Activated CD8-positive, alpha-beta memory T cell treated with anti-CD3 and anti-CD28 coated beads for 36 hours (primary cell): ENCODE results near the gene PI3. TPM values are rescaled to one million over a fixed set of nuclear protein-coding genes. Genes with fewer than 3 reads are reported as not detected.
"Not testable (repeated sequence)": the region's sequence is repeated elsewhere in the genome, so short reads cannot be mapped to it uniquely, and the experiment has no call there.

Experiments used
- CTCF ChIA-PET: fragments of 350-600 bp; sonication (Branson Sonifier 250); formaldehyde crosslinking; loops from one replicate; lab custom pipeline; 2021; ENCODE audit warnings: antibody characterized with exemption; lab: Charles Lee
- POLR2A ChIA-PET: fragments of 350-600 bp; sonication (Branson Sonifier 250); formaldehyde crosslinking; loops from one replicate; lab custom pipeline; 2021; ENCODE audit warnings: antibody characterized with exemption; lab: Charles Lee
- total RNA-seq, 2 experiments: library from RNA; stranded (reverse); gene quantifications; one replicate each; pipeline ENCODE4 v1.2.3, GENCODE V29; 2021

PI3 gene, protein sequence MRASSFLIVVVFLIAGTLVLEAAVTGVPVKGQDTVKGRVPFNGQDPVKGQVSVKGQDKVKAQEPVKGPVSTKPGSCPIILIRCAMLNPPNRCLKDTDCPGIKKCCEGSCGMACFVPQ
- total RNA-seq, result not detected

DNA sequence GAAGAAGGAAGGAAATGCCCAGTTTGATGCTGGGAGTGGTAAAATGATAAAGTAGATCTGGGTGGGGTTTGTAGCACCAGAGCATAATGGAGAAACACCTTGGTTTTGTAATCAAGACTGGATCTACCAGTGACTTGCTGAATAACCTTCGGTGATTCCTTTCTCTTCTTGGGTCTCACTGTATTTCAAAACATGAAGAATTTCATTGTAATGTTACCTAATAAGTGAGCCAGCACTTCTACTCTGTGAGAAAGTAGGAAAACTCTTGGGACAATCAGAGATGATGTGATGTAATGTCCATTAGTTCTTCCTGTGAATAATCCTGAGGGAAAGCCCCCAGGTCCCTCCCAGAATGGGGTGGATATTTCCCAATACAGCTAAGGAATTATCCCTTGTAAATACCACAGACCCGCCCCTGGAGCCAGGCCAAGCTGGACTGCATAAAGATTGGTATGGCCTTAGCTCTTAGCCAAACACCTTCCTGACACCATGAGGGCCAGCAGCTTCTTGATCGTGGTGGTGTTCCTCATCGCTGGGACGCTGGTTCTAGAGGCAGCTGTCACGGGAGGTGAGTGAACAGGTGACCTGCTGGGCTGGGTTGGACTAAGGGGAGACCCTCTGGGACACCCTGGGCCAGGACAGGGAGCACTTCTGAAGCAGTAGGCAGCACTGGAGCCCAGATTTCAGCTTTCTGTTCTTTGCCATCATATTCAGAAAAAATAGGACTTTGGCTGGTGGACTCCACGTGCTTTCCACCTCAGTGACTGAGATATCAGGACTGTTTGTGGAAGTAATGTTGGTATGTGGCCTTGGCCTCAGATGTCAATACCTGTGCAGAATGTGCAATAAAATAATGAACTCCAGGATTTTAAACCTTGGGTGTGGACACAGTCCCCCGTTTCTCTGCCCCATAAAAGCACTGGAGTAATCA lies at the start of gene PI3:
Gene PI3 (plus strand): TSS at position 469 of the 931 bp plus-strand sequence. CDS start 21 bp downstream, at position 490.
- ChIA-PET CTCF (no interaction called here), POLR2A (no interaction called here)

DNA sequence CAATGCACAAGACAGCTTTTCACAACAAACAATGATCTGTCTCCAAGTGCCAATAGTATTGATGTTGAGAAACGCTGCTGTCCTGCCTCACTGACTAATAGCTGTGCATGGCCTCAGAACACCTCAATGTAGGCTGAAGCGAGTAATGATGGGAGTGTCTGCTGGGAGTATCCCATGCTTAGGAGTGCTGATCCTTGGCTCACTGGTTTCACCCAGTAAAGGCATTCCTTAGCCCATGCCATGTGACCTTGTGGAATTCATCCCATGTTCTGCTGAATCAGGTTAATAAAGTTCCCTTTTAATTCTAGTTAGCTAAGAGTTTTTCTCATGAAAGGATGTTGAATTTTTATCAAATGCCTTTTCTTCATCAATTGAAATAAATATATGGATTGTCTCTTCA lies 46.6 kb upstream of the PI3 start:
- ChIA-PET POLR2A (no interaction called here), CTCF (no interaction called here)

DNA sequence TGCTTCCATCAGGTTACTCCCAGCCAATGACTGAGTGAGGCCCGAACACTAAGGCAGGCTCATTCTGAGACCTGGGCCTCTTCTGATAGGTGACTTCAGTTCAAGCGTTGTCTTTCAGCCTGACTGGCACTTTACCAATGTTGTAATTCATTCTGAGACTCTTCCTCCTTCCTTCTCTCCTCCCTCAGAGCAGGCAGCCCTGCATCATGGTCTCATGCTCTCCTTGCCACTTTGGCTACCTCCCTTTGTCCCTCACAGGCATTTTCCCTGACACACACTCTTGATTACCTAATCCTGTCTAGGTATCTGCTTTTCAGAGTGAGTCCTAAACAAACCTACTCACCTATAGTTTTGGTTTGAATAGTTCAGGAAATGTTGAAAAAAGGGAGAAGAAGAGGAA lies 37.8 kb upstream of the PI3 start:
- POLR2A ChIA-PET, result no interaction called here
- CTCF ChIA-PET, result interaction anchor here (0.7 kb wide), 1 partner anchor 66 kb away, joined by 3 read pairs; no protein-coding TSS in a partner anchor

DNA sequence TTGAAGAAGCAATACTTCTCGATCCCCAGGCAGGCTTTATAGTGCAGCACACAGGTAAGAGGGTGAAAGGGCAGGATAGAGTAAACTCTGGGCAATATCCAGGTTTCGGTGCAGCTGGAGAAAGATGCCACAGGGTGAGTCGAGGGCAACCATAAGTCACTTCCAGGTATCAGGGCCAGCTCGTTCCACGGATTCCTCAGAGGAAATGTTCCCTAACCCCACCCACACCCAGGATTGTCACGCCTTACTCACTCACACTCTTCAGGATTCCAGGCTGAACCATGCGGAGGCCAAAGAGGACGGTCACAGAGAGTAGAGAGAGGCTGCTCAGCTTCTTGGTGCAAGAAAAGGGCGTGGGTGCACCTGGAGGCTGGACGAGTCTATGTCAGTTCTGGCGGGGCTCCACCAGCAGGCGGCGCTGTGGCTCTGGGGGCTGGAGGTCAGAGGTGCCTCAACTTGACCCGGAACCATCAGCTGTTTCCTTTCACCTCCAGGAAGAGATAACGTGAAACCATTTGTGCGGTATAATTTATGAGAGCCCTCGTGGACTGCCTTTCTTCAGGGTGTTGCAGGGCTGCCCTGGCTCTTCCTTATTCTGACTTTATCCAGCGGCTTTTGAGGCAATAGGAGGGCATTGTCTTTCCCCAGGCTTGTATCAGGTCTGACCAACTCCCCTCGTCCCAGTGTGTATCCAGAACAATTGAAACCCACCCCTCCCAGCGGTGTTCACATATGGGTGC lies 36.0 kb upstream of the PI3 start:
- CTCF ChIA-PET, result interaction anchor here (0.6 to 2.8 kb wide), 17 partner anchors 13 to 298 kb away, joined by 3 to 13 read pairs (median 3); partner anchors contain the start of gene KCNS1

DNA sequence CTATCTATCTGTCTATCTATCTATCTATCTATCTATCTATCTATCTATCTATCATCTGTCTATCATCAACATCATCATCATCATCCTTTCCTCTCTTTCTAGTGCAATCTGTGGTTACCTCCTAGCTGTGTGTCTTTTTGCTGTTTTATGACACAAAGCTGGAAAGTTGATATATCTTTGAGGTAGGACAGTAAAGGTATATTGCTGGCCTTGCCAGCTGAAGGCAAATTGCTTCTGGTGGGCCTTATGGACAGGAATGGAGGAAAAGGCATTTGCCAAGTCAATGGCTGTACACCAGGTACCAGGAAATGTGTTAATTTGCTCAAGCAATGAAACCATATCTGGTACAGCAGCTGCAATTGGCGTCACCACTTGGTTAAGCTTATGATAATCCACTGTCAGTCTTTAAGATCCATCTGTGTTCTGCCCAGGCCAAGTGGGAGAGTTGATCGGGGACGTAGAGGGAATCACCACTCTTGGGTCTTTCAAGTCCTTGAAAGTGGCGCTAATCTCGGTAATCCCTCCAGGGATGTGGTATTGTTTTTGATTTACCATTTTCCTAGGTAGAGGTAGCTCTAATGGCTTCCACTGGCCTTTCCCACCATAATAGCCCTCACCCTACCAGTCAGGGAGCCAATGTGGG lies 34.8 kb upstream of the PI3 start:
- POLR2A ChIA-PET, result interaction anchor here (0.6 kb wide), 1 partner anchor 793 kb away, joined by 4 read pairs; no protein-coding TSS in a partner anchor
- CTCF ChIA-PET, result interaction anchor here (0.6 to 2.8 kb wide), 7 partner anchors 21 to 172 kb away, joined by 3 to 13 read pairs (median 4); no protein-coding TSS in a partner anchor

More for the DNA sequence above, 36.0 kb upstream of the PI3 start:
- POLR2A ChIA-PET, result no interaction called here

DNA sequence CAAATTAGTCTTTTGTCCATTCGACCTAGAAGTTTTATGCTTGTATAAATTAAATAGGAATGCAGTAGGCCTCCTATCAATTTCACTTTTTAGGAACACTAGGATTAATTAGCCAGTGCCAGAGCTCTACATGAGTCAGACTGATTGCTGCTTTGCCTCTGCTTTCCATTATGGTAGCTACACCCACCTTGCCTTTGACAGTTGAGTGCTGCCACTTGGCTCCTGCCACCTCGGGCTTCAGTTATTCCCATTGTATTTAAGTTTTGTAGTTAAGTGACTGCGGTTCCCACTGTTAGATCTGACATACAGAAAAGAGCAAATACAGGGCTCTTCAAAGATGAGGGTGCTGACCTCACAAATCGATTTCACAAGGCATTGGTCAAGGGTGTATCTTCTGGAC lies 33.9 kb upstream of the PI3 start:
- POLR2A ChIA-PET, result no interaction called here
- CTCF ChIA-PET, result interaction anchor here (1.5 to 2.8 kb wide), 2 partner anchors 151 to 171 kb away, joined by 4 to 13 read pairs; no protein-coding TSS in a partner anchor

DNA sequence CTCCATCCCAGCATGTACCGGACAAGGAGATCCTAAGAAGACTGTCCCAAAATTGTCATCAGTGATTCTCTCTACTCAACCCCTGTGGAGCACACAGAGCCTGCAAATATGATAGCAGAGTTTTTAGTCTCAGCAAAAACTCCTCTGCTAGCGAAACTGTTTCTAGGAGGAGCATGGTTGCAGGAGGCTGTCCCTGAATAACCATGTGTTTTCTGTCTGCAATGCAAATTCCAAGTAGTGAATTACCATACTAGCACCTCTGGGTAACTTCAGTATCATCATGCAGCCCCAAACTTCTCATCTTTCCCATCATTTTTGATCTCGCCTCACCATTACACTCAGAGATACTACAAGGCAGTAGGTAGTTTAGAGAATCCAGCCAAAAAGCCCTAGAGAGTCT lies 25.6 kb upstream of the PI3 start:
- ChIA-PET CTCF (no interaction called here), POLR2A (no interaction called here)

DNA sequence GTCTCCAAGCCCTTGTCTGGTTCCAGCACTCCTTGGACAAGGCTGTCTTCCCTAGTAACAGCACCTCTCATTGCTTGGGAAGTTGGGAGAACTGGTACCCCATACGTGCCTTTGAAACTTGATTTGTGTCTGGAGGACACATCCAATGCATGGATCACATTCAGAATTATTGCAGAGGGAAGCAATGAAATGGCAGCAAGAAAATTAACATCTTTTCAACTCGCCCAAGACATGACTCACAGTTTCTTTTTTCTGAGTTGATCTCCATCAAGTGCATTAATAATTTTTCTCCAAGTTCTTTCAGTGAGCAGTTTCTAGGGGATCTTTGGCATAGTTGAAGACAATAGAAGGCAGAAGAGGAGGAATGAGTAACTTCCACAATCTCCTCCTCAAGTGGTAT lies 22.3 kb upstream of the PI3 start:
- POLR2A ChIA-PET, result no interaction called here
- CTCF ChIA-PET, result no interaction called here

DNA sequence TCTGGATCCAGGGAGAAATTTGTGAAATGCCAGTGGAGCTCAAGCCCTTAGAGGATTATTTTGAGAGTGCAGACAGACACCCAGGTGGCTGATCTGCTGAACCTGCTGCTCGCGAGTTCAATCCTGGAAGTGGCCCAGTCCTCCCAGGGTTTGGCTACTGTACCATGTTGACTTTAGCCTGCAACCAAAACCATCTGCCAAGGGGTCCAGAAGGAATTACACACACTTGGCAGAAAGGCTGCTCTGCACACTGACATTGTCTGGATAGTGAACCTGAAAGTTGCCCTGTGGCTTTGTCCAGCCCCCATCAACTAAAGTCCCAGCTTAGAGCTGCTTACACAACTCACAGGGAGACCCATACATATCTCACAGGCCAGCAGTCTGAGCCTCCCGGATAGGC lies 21.6 kb upstream of the PI3 start:
- ChIA-PET CTCF (no interaction called here), POLR2A (no interaction called here)

DNA sequence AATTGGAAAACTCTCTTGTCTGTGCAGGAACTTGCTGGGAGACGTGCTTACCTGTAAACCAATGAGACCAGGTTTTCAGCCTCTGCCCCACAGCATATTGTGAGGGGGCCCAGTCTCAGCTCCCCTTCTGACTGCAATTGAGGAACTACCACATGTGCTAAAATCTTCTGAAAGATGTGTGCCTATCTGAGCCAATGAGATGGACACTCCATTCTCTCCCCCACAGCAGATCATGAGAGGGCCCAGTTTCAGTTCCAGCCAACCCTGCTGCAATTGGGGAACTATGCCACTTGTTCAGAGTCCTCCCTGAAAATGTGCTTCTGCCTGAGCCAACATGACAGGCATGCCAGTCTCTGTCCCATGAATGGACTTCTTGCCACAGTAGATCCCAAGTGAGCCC lies 20.9 kb upstream of the PI3 start:
- ChIA-PET POLR2A (no interaction called here), CTCF (no interaction called here)

DNA sequence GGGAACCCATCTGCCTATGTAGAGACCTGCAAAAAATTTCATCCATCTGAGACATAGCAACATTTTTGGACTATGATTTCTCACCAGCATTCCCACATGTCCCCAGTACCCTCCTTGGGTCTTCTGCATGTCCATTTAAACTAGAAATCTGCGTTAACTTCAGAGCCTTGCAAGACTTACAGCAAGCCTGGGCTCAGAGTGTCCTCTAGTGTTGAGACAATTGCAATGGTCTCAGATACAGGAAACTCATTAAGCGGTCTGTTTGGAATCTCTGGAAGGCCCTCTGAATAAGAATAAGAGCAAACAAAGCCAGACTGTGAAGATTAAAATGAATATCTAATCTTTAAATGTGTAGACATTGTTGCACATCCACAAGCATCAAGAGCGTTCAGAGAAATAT lies 20.5 kb upstream of the PI3 start:
- POLR2A ChIA-PET, result no interaction called here
- CTCF ChIA-PET, result no interaction called here

DNA sequence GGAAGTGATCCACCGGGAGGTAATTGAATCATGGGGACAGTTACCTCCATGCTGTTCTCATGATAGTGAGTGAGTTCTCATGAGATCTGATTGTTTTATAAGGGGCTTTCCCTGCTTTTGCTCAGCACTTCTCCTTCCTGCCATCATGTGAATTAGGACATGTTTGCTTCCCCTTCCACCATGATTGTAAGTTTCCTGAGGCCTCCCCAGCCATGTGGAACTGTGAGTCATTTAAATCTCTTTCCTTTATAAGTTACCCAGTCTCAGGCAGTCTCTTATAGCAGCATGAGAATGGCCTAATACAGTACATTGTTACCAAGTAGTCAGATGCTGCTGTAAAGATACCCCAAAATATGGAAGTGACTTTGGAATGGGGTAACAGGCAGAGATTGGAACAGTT lies 19.9 kb upstream of the PI3 start:
- POLR2A ChIA-PET, CTCF ChIA-PET: not testable (repeated sequence)

DNA sequence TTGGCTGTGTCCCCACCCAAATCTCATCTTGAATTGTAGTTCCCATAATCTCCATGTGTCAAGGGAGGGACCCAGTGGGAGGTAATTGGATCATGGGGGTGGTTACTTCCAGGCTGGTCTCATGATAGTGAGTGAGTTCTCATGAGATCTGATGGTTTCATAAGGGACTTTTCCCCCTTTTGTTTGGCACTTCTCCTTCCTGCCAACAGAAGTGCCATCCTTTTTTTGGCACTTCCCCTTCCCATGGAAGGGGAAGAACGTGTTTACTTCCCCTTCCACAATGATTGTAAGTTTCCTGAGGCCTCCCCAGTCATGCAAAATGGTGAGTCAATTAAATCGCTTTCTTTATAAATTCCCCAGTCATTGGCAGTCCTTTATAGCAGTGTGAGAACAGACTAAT lies 18.0 kb upstream of the PI3 start:
- ChIA-PET POLR2A (no interaction called here), CTCF (interaction anchor here (1.4 kb wide), 1 partner anchor 18 kb away, joined by 3 read pairs; no protein-coding TSS in a partner anchor)

DNA sequence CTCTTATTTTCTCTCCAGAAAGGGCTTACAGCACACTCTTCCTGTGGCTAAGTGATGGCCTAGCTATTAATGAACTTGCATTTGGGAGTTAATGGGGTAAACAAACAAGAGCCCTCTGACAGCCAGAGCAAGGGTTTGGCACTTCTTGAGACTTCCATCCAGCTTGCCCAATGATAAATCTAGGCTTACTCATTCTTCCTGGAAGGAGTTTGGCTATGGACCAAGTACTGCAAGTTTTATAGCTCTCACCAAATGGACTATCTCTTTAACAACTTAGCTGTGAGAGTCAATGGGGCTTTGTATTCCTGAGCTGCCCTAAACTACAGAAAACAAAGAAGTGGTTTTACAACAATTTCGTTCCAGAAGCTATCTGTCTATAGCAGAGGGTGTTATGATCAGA lies 16.7 kb upstream of the PI3 start:
- CTCF ChIA-PET, result interaction anchor here (1.4 kb wide), 1 partner anchor 20 kb away, joined by 3 read pairs; no protein-coding TSS in a partner anchor
- POLR2A ChIA-PET, result no interaction called here

DNA sequence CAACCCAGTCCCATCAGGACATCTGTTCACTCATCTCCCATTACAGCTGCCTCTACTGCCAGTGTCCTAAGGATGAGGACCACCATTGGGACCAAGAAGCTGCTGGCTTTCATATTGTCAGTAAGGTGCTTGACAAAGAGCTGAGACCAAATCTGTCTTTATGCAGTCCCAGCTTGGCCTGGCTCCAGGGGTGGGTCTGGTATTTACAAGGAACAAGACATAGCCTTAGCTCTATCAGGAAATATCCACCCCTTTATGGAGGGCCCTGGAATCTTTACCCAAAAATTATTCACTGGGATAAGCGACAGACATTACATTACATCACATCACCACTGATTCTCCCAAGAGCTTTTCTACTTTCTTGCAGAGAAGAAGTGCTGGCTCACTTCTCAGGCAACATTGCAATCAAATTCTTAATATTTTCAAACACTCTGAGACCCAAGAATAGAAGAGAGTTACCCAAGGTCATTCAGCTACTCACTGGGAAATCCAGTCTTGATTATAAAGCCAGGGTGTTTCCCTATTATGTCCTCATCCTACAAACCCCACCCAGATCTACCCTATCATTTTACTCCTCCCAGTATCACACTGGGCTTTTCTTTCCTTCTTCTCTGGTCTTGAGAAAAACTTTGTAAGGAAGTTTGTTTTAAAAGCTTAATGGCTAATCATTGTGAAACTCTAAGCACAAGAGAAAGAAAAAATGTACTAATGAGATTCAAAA lies 11.5 kb upstream of the PI3 start:
- ChIA-PET POLR2A (no interaction called here), CTCF (interaction anchor here (0.8 to 1.5 kb wide), 2 partner anchors 24 to 138 kb away, joined by 3 read pairs; no protein-coding TSS in a partner anchor)

DNA sequence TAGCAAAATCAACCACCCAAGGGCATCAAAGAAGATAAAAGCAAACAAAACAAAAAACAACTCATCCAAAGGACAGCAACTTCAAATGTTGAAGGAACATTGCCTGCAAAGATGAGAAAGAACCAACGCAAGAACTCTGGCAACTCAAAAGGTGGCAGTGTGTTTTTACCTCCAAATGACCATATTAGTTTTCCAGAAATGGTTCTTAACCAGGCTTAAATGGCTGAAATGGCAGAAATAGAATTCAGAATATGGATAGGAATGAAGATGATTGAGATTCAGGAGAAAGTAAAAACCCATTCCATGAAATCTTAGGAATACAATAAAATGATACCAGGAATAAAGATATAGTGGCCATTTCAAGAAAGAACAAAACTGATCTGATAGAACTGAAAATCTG lies 9.8 kb upstream of the PI3 start:
- ChIA-PET CTCF (no interaction called here), POLR2A (no interaction called here)

DNA sequence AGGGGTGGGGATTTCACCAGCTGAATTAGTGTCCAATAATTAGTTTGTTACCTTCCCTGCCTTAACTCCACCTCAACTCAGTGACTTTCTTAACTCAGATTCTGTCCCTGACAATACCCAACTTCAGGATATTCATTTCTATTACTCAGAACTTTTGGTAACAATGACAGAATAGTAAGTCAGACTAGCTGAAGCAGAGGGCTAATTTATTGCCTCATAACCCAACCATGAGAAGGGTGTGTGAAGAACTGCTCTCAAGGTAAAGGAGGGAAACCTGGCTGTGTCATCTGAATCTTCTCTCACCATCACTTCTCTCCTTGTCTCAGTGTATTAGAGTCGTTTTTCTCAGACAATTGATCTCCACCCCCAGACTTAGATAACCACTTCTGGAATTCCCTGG lies 1.2 kb upstream of the PI3 start:
- POLR2A ChIA-PET, result no interaction called here
- CTCF ChIA-PET, result no interaction called here

DNA sequence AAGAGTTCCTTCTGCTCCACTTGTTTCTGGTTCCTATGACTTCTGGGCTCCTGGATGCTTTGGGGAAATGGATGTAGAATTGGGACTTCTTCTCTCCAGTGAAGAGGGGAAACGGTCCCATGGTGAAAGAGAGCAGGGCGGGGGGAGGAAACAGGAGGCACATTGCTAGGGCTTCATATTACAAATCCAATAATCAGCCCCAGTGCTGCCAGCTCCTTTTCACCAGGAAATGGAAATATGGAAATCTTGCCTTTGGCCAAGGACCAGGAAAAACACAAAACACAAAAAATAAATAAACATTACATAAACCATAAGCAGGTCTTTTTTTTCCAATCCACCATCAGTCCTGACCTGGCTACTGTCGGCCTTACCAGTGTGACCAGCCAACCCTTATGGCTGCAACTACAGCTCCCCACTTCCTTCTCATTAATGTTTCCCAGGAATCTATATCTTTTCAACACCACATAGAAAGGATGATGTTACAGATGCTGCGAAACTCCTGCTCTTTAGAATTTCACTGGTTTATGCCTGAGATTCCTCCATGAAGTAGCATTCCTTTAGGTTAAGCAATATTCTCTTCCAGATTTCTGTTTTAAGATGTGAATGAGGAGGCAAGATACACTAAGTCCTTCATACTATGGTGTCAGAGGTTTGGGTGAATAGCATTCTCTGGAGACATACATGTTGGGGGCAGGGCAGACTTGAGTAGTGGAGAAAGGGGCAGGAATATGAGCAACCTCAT lies 2.0 kb downstream of the PI3 start:
- CTCF ChIA-PET, result no interaction called here
- POLR2A ChIA-PET, result no interaction called here
